Endodermal cell (in vitro differentiated cells): Measurements from ENCODE around the gene TSC22D4. TPM values are rescaled to one million over a fixed set of nuclear protein-coding genes. Genes with fewer than 3 reads are reported as not detected.

Experiments
- DNase-seq: peaks from one replicate; pipeline ENCODE4 v3.0.0-alpha.2; 2017
- H3K27ac ChIP-seq: 2 replicates; pipeline ENCODE4 v1.5.1; 2013; ENCODE audit warnings: mild to moderate bottlenecking, low read depth, low read length, moderate library complexity
- H3K27me3 ChIP-seq: 2 replicates; pipeline ENCODE4 v1.6.1; 2013; ENCODE audit warnings: mild to moderate bottlenecking, low read length, moderate library complexity; ENCODE audit not compliant: insufficient read depth, control insufficient read depth, poor library complexity, severe bottlenecking
- H3K36me3 ChIP-seq: 2 replicates; pipeline ENCODE4 v1.7.0; 2013; ENCODE audit warnings: mild to moderate bottlenecking, low read length, moderate library complexity; ENCODE audit not compliant: control insufficient read depth, insufficient read depth
- H3K4me1 ChIP-seq: one replicate; pipeline ENCODE4 v1.7.0; 2013; ENCODE audit warnings: low read length; ENCODE audit not compliant: control insufficient read depth, insufficient read depth
- H3K4me3 ChIP-seq: 2 replicates; pipeline ENCODE4 v1.5.1; 2013; ENCODE audit warnings: mild to moderate bottlenecking, low read length, moderate library complexity
- H3K9ac ChIP-seq: 2 replicates; pipeline ENCODE4 v1.6.1; 2013; ENCODE audit warnings: mild to moderate bottlenecking, low read length, moderate library complexity; ENCODE audit not compliant: poor library complexity, severe bottlenecking; ENCODE audit errors: extremely low read depth
- H3K9me3 ChIP-seq: 2 replicates; pipeline ENCODE4 v1.6.1; 2013; ENCODE audit warnings: mild to moderate bottlenecking, low read length, moderate library complexity; ENCODE audit not compliant: control insufficient read depth
- H3K27ac Mint-ChIP-seq: 2 replicates; pipeline ENCODE4 v1.8.0; 2020; ENCODE audit warnings: mixed read lengths
- H3K27me3 Mint-ChIP-seq: 2 replicates; pipeline ENCODE4 v1.8.0; 2021; ENCODE audit warnings: mild to moderate bottlenecking, mixed read lengths; ENCODE audit not compliant: insufficient read depth
- H3K36me3 Mint-ChIP-seq: 2 replicates; pipeline ENCODE4 v1.8.0; 2020; ENCODE audit warnings: low read depth, mixed read lengths
- H3K4me1 Mint-ChIP-seq: 2 replicates; pipeline ENCODE4 v1.8.0; 2020; ENCODE audit warnings: mixed read lengths
- H3K4me3 Mint-ChIP-seq: 2 replicates; pipeline ENCODE4 v1.8.0; 2020; ENCODE audit warnings: mild to moderate bottlenecking, moderate library complexity, mixed read lengths
- H3K9me3 Mint-ChIP-seq: 2 replicates; pipeline ENCODE4 v1.8.0; 2020; ENCODE audit warnings: mild to moderate bottlenecking, mixed read lengths
- WGBS, 2 experiments: methylation state at CpG; one replicate each; pipeline versions ENCODE4 v1.1.5 to v1.1.7; 2013; ENCODE audit warnings: missing lambda C conversion rate in 2 of 2, mixed read lengths in 1 of 2; ENCODE audit not compliant: insufficient coverage in 1 of 2, insufficient read length in 1 of 2; 5-methylcytosine and 5-hydroxymethylcytosine counted together
- total RNA-seq, 2 donors: library from RNA; stranded (reverse); fragmentation: NEBNext Ultra II Directional in 1 of 2; extraction: Animal tissue kit (Norgen Biotek cat#: 25700) in 1 of 2; gene quantifications; 2 replicates in 1 of 2; 3 replicates in 1 of 2; pipeline ENCODE4 v1.2.1, GENCODE V29; 2021
- TF ChIP-seq, protein P1 (sequence below): fragments of 200-600 bp; sonication (generic); conservative IDR thresholded peaks from 2 replicates; pipeline ENCODE4 v1.5.0; 2021; ENCODE audit warnings: antibody characterized with exemption, mild to moderate bottlenecking

TSC22D4 gene
- total RNA-seq, 2 donors from 2014 or later, result 30.9 to 35.2 TPM

DNA sequence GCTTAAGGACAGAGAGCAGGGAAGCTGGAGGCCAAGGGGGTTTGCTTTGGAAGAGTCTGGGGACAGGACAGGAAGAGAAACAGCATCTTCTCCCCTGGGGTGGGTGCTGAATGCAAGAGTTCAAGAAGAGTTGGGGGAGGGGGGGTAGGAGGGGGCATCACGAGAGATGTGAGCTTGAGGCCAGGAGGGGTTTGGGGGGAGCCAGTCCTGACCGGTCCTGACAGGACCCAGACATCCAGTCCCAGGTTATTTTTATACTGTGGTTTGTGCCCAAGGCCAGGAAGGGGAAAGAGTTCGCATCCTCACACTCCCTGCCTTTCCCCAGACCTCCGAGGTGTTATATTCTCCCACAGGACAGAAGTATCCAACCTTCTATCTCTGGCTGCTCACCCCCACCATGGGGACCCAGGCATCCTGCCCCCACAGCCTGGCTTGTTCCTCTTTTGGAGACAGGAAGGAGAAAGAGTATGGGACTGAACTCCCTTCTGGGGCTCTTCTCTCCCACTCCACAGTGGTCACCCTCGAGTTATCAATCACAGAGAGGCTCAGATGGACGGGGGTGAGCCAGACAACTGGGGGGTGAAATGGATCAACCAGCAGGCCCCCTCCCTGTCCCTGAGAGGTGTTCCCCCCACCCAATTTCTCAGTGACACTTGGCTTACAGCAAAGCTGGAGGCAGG, 2.8 kb downstream of the TSC22D4 start:
- Mint-ChIP-seq H3K9me3 (no peaks in the 10 kb centered on the region), H3K27me3 (no peaks in the 10 kb centered on the region), H3K27ac (no peak overlapping the region), H3K4me3 (peak overlapping the region; percentile 76), H3K36me3 (peaks cover 15% of the 10 kb centered on the region), H3K4me1 (peaks cover 13% of the 10 kb centered on the region)
- whole genome bisulfite sequencing, 2 experiments, result 50% methylated on average over 6 of the region's 6 CpGs; no CpG with 5 or more reads in 1 of the 2 experiments
- Histone ChIP-seq H3K27me3 (no peaks in the 10 kb centered on the region), H3K27ac (peak overlapping the region; percentile 6), H3K9ac (no peak overlapping the region), H3K9me3 (no peaks in the 10 kb centered on the region), H3K4me3 (peak overlapping the region; percentile 88), H3K36me3 (peaks cover 7% of the 10 kb centered on the region), H3K4me1 (no peaks in the 10 kb centered on the region)
- TF ChIP-seq, protein P1, sequence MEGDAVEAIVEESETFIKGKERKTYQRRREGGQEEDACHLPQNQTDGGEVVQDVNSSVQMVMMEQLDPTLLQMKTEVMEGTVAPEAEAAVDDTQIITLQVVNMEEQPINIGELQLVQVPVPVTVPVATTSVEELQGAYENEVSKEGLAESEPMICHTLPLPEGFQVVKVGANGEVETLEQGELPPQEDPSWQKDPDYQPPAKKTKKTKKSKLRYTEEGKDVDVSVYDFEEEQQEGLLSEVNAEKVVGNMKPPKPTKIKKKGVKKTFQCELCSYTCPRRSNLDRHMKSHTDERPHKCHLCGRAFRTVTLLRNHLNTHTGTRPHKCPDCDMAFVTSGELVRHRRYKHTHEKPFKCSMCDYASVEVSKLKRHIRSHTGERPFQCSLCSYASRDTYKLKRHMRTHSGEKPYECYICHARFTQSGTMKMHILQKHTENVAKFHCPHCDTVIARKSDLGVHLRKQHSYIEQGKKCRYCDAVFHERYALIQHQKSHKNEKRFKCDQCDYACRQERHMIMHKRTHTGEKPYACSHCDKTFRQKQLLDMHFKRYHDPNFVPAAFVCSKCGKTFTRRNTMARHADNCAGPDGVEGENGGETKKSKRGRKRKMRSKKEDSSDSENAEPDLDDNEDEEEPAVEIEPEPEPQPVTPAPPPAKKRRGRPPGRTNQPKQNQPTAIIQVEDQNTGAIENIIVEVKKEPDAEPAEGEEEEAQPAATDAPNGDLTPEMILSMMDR, result no peak
- DNase-seq, result no peak

GRCh38 chr7:100475549-100475948, 3.5 kb downstream of the TSC22D4 start:
- H3K27me3 ChIP-seq, result no peaks in the 10 kb centered on the region
- H3K27ac ChIP-seq, result peak overlapping the region; percentile 6
- no peak overlapping the region for H3K9ac ChIP-seq
- Mint-ChIP-seq H3K9me3 (no peaks in the 10 kb centered on the region), H3K4me3 (no peak overlapping the region), H3K27ac (no peak overlapping the region), H3K27me3 (no peaks in the 10 kb centered on the region), H3K4me1 (peaks cover 13% of the 10 kb centered on the region), H3K36me3 (peaks cover 17% of the 10 kb centered on the region)
- TF ChIP-seq, protein P1, result no peak
- H3K4me1 ChIP-seq, result no peaks in the 10 kb centered on the region
- 49 to 73% methylated on average over 4 to 7 of the region's 9 CpGs for WGBS, 2 experiments
- DNase-seq, result no peak
- H3K9me3 ChIP-seq, result no peaks in the 10 kb centered on the region
- peaks cover 10% of the 10 kb centered on the region for H3K36me3 ChIP-seq
- no peak overlapping the region for H3K4me3 ChIP-seq

DNA sequence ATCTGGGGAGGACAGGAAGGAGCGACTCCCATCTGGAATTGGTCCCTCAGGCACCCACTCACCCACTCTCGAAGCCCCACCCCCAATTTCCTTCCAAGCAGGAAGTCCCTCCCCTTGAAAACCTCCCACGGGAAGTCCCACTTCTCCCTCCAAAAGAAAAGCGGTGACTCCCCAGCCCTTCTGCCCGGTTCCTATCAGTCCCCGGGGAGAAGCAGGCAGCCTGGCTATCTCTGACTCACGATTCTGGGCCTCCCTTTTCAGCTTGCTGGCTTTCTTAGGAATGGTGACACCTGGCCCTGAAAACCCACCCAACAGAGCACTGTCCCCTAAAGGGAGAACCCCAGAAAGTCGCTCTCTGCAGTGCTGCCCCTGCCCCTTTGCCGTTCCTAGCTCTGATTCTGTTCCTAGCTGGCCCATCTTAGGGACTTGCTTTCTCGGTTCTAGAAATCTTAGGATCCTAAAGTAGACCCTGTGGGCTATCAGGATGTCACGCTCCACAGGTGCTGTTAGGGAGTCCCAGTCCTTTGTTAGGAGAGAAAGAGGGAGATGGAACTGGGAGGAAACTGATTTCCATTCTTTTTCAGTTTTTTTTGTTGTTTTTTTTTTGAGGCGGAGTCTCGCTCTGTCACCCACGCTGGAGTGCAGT, 6.0 kb downstream of the TSC22D4 start:
- Histone ChIP-seq H3K4me1 (no peaks in the 10 kb centered on the region), H3K4me3 (no peak overlapping the region), H3K27ac (no peak overlapping the region), H3K9me3 (no peaks in the 10 kb centered on the region), H3K36me3 (peaks cover 18% of the 10 kb centered on the region), H3K27me3 (no peaks in the 10 kb centered on the region), H3K9ac (no peak overlapping the region)
- Mint-ChIP-seq H3K4me3 (no peak overlapping the region), H3K27me3 (no peaks in the 10 kb centered on the region), H3K9me3 (no peaks in the 10 kb centered on the region), H3K4me1 (peaks cover 11% of the 10 kb centered on the region), H3K27ac (no peak overlapping the region), H3K36me3 (peaks cover 19% of the 10 kb centered on the region)
- DNase-seq, result no peak
- 82 to 84% methylated on average over 9 to 14 of the region's 14 CpGs for WGBS, 2 experiments
- TF ChIP-seq, protein P1, result no peak
